Ramos (cell line): Measurements from ENCODE around the gene SDK1.

Source experiments
- in situ Hi-C: fragments of 300-500 bp; cut with MboI; formaldehyde crosslinking; loops from one replicate; pipeline ENCODE4 v1.14.3; 2022; ENCODE audit warnings: low sequenced_read_pairs; ENCODE audit not compliant: unreplicated experiment

The SDK1 gene

GRCh38 chr7:4018601-4019316, 717.7 kb downstream of the SDK1 start:
- in situ Hi-C loops, result no loop called here

GRCh38 chr7:4020086-4020485, 719.0 kb downstream of the SDK1 start:
- in situ Hi-C loops, result no loop called here

- in situ Hi-C loops, result no loop called here
Measured at GRCh38 chr7:4021413-4021812, 720.4 kb downstream of the SDK1 start.

DNA sequence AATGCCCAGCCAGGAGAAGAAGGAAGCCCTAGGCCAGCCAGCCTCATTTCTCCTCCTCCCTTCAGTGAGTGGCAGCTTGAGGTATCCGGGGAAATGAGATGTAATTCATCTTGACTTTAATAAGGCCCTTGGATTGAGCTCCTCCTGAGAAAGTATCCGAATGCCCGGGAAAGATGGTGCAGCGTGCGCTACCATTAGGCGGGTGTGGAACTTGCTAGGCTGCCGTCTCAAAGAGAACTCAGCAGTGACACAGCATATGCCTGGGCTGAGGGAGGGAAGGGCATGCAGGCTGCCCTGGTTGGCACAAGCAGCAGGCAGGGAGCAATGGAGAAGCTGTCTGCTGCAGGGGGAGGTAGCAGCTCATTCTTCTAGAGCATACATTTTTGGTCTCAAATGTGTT, 721.2 kb downstream of the SDK1 start:
- in situ Hi-C loops, result no loop called here

GRCh38 chr7:4023502-4023901, 722.5 kb downstream of the SDK1 start:
- in situ Hi-C loops, result no loop called here

DNA sequence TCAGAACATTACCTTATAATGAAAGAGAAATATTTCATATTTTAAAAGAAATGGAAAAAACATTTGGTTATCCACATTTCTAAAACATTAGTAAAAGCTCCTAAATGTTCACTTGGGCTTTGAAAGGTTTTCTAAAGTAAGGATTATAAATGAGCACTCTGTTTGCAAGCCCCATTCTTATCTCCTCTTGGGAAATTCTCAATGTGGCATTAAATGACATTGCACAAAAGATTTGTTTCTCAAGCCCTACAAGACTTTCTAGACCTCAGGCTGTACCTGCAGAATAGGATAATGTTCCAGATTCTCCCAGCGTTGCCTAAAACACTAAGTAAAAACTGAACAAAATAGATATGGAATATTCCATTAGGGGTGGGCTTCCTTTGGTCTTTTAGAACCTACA, 723.1 kb downstream of the SDK1 start:
- in situ Hi-C loops, result no loop called here

DNA sequence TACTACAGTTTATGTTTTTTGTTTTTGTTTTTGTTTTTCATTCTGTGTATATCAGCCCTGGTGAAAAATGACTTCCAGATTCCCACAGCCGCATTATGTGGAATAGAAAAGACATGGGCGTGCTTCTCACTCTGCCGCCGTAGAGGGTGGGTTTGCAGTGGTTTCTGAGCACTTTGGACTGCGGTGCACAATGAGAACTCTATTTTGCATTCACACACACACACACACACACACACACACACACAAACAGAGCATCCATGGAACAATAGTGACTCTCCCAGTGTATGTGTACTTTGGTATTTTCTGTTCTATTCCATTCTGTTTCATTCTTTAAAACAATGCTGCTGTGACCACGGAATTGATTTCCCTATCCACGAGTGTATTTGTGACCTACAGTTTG, 723.8 kb downstream of the SDK1 start:
- in situ Hi-C loops, result no loop called here

DNA sequence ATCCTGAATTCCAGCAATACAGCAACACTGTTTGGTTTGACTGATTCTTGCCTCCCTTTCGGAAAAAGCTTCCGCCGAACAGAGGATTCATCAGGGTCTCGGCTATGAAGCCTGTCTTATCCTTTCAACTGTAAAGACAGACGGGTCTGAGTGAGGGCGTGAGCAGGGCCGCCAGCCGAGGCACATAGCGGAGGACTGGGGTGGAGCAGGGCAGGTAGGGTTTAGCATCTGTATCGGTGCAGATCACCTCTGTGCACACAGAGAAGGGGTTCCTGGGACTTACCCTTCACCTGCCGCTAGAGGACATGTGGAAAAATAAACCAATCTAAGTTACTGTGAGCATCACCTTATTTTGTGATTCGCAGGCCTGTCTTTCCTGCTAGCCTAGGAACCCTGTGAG, 724.2 kb downstream of the SDK1 start:
- in situ Hi-C loops, result no loop called here

DNA sequence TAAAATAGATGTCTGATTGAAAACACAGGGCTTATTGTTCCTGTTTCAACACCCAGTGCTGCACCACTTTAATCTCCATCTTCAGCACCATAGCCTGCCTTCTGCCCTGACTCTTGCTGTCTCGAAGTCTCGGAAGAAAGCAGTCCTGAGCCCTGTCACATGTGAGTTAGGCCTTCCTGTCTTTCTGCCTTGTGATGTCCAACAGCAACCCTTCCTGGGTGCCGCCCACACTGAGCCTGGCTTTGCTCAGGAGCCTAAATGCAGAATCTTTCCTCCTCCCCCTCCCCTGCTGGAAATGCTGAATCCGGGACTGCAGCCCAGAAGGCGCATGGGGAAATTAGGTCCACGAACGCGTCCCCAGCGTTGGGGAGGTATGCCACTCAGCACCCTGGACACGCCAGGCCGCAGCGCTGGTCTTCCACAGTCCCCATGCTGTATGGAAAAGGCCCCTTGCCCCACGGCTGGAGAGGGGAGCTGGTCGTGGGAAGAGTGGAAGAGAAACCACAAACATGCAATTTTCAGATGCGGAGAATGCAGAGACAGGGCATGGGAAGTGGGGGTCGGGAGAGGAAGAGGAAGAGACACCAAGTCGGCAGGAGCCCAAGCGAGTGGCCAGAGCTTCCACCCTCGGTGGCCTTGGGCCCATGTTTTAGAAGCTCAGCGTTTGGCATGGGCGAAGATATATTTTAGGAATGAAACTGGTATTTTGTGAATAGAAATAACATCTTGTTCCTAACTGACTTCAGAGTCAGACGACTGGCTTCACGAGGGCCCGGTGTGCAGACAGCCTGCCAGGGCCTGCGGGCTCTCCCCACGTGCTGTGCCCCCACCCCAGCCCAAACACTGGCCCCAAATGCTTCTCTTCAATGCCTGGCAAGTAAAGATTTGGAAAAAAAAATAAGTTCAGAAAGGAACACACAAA, 724.9 kb downstream of the SDK1 start:
- in situ Hi-C loops, result no loop called here

GRCh38 chr7:4026941-4027486, 726.0 kb downstream of the SDK1 start:
- in situ Hi-C loops, result no loop called here

DNA sequence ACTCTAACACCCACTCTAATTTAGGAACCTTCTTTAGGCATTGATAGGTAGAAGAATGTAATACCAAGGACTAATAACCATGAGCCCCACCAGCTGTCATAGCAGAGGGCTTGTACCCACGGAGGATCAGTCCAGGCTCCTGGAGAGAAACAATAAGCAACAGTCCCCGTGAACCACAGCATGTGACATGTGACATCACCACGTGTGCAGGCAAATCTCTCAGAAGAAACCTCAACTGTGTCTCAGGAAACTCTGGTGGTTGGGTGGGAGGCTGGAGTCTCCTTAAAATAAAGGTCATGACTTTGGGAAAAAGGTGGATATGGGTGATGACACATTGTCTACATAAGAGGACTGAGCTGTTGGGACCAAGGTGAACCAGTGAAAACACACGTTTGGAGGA, 727.2 kb downstream of the SDK1 start:
- in situ Hi-C loops, result no loop called here

DNA sequence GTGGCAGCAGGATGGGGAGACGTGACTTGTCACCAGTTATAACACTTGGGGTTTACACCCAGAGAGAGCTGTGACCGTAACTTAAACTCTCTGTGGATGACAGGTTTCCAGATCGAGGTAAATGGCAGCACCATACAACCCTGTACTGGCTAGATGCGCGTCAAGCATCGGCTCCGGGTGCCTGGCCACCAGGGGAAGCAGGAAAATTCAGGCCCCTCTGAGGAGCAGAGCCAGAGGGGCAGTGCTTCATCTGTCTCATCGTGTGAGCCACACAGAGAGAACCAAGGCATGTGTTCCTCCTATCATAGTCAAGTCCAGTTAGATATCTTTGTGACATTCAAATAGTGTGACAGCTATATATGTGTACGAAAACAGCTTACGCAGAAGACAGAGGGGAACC, 728.9 kb downstream of the SDK1 start:
- in situ Hi-C loops, result no loop called here

DNA sequence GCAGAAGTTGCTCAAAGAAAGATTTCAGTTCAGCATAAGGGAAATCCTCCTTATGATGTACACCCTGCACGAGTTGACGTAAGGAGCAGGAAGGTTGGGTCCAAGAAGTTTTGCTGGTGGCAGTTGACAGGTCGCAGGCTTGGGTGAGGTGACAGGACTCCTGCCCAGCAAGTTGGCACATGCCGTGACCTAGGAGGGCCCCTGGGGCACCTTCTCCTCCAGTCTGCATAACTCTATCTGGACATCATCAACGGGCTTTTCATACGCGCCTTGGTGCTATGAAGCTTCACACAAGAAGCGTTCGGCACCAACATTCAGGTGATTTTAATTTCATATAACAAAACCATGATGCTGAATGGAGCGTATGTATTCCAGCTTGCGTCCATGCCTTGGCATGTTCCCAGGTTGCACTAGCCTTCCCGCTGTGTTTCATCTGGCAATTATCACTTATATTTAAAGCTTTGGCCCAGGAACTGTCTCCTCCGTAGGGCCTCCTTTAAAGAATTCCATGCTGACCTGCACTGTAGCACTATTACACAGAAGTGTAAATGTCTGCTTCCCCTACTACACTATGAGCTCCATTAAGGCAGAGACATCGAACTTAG, 729.4 kb downstream of the SDK1 start:
- in situ Hi-C loops, result no loop called here

DNA sequence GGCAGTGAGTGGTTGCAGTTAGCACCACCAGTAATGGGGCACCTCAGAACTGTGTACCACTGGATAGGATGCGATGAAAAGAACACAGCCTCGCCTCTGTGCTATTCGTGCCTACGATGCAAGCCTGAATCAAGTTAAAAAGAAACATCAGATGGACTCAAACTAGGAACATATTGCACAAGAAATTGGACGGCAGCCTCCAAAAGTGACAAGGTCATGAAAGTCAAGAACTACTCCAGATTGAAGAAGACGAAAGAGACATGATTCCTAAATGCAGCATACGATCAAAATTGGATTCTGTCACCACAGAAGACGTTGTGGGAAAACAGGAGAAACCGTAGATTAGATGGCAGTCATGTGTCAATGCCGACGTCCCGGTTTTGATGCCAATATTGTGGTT, 732.9 kb downstream of the SDK1 start:
- in situ Hi-C loops, result no loop called here

GRCh38 chr7:4037308-4037707, 736.3 kb downstream of the SDK1 start:
- in situ Hi-C loops, result no loop called here

- in situ Hi-C loops, result no loop called here
Measured at GRCh38 chr7:4037877-4038276, 736.8 kb downstream of the SDK1 start.

DNA sequence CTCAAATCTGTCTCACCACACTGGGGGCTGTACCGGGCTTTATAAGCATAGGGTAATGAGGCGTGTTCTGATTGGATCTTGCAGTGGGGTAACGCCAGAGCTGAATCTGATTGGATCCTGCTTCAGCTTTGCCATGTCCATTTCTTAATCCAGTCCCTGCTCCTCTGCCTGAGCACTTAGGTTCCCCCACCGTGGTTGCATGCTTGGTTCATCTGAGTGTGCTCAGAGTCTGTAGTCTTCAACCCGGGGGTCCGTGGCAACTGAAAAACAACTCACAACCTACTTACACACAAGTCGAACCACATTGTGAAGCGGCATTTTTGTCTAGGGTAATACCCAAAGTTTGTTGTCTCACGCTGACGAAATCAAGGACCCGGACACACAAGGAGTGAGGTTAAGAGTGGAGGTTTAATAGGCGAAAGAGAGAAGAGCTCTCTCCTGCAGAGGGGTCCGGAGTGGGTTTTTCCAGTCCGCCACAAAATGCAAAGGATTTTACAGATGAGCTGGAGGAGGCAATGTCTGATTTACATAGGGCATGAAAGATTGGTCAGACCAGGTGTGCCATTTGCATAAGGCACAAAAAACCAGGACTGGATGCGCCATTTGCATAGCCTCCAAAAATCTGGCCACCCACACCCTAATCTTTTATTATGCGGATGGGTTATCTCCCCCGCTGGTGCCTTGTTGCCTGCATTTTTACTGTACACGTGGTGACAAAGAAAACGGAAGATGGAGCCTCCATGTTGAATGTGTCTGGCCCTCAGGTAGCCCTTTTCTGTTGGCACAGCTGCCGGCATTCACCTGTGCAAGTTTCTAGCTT, 739.3 kb downstream of the SDK1 start:
- in situ Hi-C loops, result no loop called here

DNA sequence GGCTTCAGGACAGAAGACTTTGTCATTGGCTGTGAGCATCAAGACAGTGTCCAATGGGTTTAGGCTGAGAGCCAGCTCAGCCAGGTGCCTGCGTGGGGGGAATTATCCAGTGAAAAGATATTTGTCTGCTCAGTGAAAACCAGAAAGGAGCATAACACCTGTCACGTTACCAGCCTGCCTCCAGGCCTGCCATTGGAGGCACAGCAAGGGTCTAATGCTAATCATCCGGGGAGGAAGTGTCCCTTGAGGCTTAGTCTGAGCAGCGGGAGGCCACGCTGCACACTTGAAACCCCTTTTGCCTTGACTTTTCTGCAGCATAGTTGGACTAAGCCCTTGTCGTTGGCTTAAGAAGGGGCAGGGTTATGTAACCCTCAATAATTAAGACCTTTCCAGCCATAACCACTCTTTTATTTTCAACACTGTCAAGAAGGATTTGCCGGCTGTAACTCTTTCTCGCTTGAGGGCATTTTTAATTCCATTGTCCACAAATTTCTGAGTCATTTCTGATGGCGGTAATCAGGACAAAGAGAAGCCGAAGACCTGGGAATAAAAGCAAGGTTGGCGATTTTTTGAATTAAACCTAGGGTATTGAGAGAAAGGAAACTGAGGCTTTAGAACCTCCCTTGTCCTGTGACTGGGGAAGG, 741.5 kb downstream of the SDK1 start:
- in situ Hi-C loops, result no loop called here

DNA sequence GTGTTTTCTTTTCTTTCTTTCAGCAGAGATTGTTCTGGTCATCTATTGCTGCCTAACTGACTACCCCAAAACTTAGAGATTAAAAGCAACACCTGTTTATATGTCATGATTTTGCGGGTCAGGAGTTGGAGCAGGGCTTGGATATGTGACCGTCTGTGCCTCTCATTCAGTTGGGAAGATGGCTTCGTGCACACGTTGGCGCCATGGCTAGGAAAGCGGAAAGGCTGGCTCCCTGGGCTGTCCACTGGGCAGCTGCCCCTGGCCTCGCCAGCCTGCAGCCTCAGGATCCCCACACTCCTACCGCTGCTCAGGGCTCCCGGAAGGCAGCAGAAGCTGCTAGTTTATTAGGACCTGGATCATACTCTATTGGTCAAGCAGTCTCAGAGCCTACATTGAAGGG, 742.9 kb downstream of the SDK1 start:
- in situ Hi-C loops, result no loop called here

DNA sequence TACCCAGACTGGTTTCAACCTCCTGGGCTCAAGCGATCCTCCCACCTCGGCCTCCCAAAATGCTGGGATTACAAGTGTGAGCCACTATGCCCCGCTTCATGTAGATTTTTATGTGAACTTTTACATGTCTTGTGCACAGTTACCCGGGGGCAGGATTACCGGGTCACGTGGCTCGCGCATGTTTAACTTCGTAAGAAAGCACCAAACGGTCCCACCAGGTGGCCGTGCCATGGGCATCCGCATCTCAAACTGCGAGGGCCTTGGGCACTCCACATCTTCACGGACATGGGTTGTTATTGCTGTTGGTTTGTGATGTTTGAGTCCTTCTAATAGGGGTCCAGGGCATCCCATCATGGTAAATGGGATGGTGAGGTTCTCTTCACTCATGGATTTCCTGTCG, 744.4 kb downstream of the SDK1 start:
- in situ Hi-C loops, result no loop called here
